ENCODE measurements around the gene EXOSC10.

The EXOSC10 gene

DNA sequence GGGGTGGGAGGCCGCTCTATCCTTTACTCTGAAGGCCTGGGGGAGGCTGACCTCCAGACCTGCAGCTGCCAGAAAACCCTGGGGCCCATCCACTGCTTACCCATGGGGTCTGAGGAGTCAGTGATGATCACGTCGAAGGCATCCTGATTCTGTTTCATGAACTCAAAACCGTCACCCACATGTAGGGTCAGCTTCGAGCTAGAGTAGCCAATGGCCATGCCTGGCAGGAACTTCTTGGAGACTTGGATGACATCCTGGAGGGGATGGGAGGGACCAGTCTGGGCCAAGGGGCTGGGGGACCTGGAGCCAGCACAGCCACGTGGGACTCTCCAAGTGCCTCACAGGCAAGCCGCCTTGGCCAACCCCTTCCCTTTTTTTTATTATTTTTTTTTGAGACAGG, 43.2 kb downstream of the EXOSC10 start:
- Histone ChIP-seq H2AK5ac (ENCODE audit: low read depth, low read length) (no peak overlapping the region), H2BK15ac (ENCODE audit: low read length) (no peak overlapping the region), H4K91ac (ENCODE audit: low read depth, low read length, poor library complexity) (no peak overlapping the region), H2BK120ac (ENCODE audit: low read depth, low read length) (no peak overlapping the region), H3K4me3 (ENCODE audit: low read length in 2 of 2) (no peak overlapping the region), H3K9ac (ENCODE audit: low read depth, low read length, poor library complexity) (no peak overlapping the region), H3K18ac (ENCODE audit: low read length) (no peak overlapping the region), H3K4me1 (ENCODE audit: control insufficient read depth in 2 of 2, insufficient read depth in 1 of 2, low read depth in 1 of 2, low read length in 2 of 2) (peaks cover 10 to 22% of the 10 kb centered on the region in 2 donors), H3K14ac (ENCODE audit: low read length) (no peak overlapping the region), H2BK12ac (ENCODE audit: low read length) (no peak overlapping the region), H3K27ac (replicated peaks; ENCODE audit: low read length) (no peak overlapping the region), H3K23ac (ENCODE audit: low read depth, low read length, poor library complexity) (no peak overlapping the region), H4K8ac (ENCODE audit: low read depth, low read length) (no peak overlapping the region), H3K27me3 (ENCODE audit: control insufficient read depth in 3 of 3, insufficient read depth in 3 of 3, low read depth in 1 of 3, low read length in 3 of 3) (no peaks in the 10 kb centered on the region), H3K36me3 (replicated peaks in 1 of 2; ENCODE audit: control insufficient read depth in 2 of 2, insufficient read depth in 2 of 2, low read length in 2 of 2) (peaks cover 10 to 46% of the 10 kb centered on the region in 2 donors), H3K79me1 (ENCODE audit: low read depth, low read length) (peaks cover 4% of the 10 kb centered on the region), H2BK5ac (ENCODE audit: low read length) (no peak overlapping the region), H2AFZ (ENCODE audit: low read length) (no peak overlapping the region), H3K4ac (ENCODE audit: low read length) (no peak overlapping the region), H3K9me3 (replicated peaks in 1 of 2; ENCODE audit: control insufficient read depth in 2 of 2, insufficient read depth in 1 of 2, low read depth in 1 of 2, low read length in 2 of 2) (no peaks in the 10 kb centered on the region), H3K4me2 (ENCODE audit: insufficient read depth, low read length, poor library complexity, severe bottlenecking) (no peak overlapping the region)
- DNase-seq (ENCODE audit: low spot score): no peak
- no CpG with 5 or more reads among the region's 7 CpGs for WGBS, 2 donors (ENCODE audit: extremely low coverage in 2 of 2, insufficient read length in 2 of 2, insufficient replicate concordance in 1 of 2)

DNA sequence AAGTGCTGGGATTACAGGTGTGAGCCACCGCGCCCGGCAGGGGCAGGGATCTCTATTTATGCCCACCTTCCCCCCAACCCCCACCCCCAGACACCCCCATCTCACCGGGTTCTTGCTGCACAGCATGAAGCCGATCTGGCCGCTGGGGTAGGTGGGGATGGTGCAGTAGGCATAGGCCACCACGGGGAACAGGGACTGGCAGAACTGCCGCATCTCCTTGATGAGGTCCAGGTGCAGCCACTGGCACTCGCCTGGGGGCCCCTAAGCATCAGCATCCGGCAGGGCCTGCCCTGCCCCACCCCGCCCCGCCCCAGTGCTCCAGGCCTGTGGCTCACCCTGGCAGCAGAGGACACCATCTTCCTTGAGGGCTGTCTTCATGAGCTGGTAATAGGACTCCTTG, 44.0 kb downstream of the EXOSC10 start:
- Histone ChIP-seq H3K4ac (ENCODE audit: low read length) (no peak overlapping the region), H3K27me3 (ENCODE audit: control insufficient read depth in 3 of 3, insufficient read depth in 3 of 3, low read depth in 1 of 3, low read length in 3 of 3) (no peaks in the 10 kb centered on the region), H3K14ac (ENCODE audit: low read length) (no peak overlapping the region), H2BK5ac (ENCODE audit: low read length) (no peak overlapping the region), H2BK12ac (ENCODE audit: low read length) (no peak overlapping the region), H3K9ac (ENCODE audit: low read depth, low read length, poor library complexity) (no peak overlapping the region), H2AFZ (ENCODE audit: low read length) (no peak overlapping the region), H3K4me1 (ENCODE audit: control insufficient read depth in 2 of 2, insufficient read depth in 1 of 2, low read depth in 1 of 2, low read length in 2 of 2) (peaks cover 7 to 19% of the 10 kb centered on the region in 2 donors), H4K8ac (ENCODE audit: low read depth, low read length) (no peak overlapping the region), H2BK15ac (ENCODE audit: low read length) (no peak overlapping the region), H3K36me3 (replicated peaks in 1 of 2; ENCODE audit: control insufficient read depth in 2 of 2, insufficient read depth in 2 of 2, low read length in 2 of 2) (peaks cover 10 to 46% of the 10 kb centered on the region in 2 donors), H3K4me3 (ENCODE audit: low read length in 2 of 2) (no peak overlapping the region), H2BK120ac (ENCODE audit: low read depth, low read length) (no peak overlapping the region), H3K79me1 (ENCODE audit: low read depth, low read length) (peaks cover 4% of the 10 kb centered on the region), H2AK5ac (ENCODE audit: low read depth, low read length) (no peak overlapping the region), H3K9me3 (replicated peaks in 1 of 2; ENCODE audit: control insufficient read depth in 2 of 2, insufficient read depth in 1 of 2, low read depth in 1 of 2, low read length in 2 of 2) (no peaks in the 10 kb centered on the region), H3K18ac (ENCODE audit: low read length) (no peak overlapping the region), H3K27ac (replicated peaks; ENCODE audit: low read length) (no peak overlapping the region), H4K91ac (ENCODE audit: low read depth, low read length, poor library complexity) (no peak overlapping the region), H3K4me2 (ENCODE audit: insufficient read depth, low read length, poor library complexity, severe bottlenecking) (no peak overlapping the region), H3K23ac (ENCODE audit: low read depth, low read length, poor library complexity) (no peak overlapping the region)
- WGBS, 2 donors (ENCODE audit: extremely low coverage in 2 of 2, insufficient read length in 2 of 2, insufficient replicate concordance in 1 of 2): no CpG with 5 or more reads among the region's 12 CpGs
- DNase-seq (ENCODE audit: low spot score): no peak

- Histone ChIP-seq H4K91ac (ENCODE audit: low read depth, low read length, poor library complexity) (no peak overlapping the region), H3K27ac (replicated peaks; ENCODE audit: low read length) (no peak overlapping the region), H3K36me3 (replicated peaks in 1 of 2; ENCODE audit: control insufficient read depth in 2 of 2, insufficient read depth in 2 of 2, low read length in 2 of 2) (peaks cover 10 to 46% of the 10 kb centered on the region in 2 donors), H3K79me1 (ENCODE audit: low read depth, low read length) (peaks cover 3% of the 10 kb centered on the region), H3K27me3 (ENCODE audit: control insufficient read depth in 3 of 3, insufficient read depth in 3 of 3, low read depth in 1 of 3, low read length in 3 of 3) (no peaks in the 10 kb centered on the region), H2AK5ac (ENCODE audit: low read depth, low read length) (no peak overlapping the region), H3K18ac (ENCODE audit: low read length) (no peak overlapping the region), H2BK12ac (ENCODE audit: low read length) (no peak overlapping the region), H3K23ac (ENCODE audit: low read depth, low read length, poor library complexity) (no peak overlapping the region), H2AFZ (ENCODE audit: low read length) (no peak overlapping the region), H3K4ac (ENCODE audit: low read length) (no peak overlapping the region), H2BK5ac (ENCODE audit: low read length) (no peak overlapping the region), H3K4me1 (ENCODE audit: control insufficient read depth in 2 of 2, insufficient read depth in 1 of 2, low read depth in 1 of 2, low read length in 2 of 2) (peaks cover 7 to 19% of the 10 kb centered on the region in 2 donors), H3K9ac (ENCODE audit: low read depth, low read length, poor library complexity) (no peak overlapping the region), H3K4me3 (ENCODE audit: low read length in 2 of 2) (no peak overlapping the region), H4K8ac (ENCODE audit: low read depth, low read length) (no peak overlapping the region), H3K9me3 (replicated peaks in 1 of 2; ENCODE audit: control insufficient read depth in 2 of 2, insufficient read depth in 1 of 2, low read depth in 1 of 2, low read length in 2 of 2) (no peaks in the 10 kb centered on the region), H2BK15ac (ENCODE audit: low read length) (no peak overlapping the region), H2BK120ac (ENCODE audit: low read depth, low read length) (no peak overlapping the region), H3K4me2 (ENCODE audit: insufficient read depth, low read length, poor library complexity, severe bottlenecking) (no peak overlapping the region), H3K14ac (ENCODE audit: low read length) (no peak overlapping the region)
- DNase-seq (ENCODE audit: low spot score): no peak
- WGBS, 2 donors (ENCODE audit: extremely low coverage in 2 of 2, insufficient read length in 2 of 2, insufficient replicate concordance in 1 of 2): no CpG with 5 or more reads among the region's 22 CpGs
These were observed 45.0 kb downstream of the EXOSC10 start for GRCh38 chr1:11054666-11055065.

DNA sequence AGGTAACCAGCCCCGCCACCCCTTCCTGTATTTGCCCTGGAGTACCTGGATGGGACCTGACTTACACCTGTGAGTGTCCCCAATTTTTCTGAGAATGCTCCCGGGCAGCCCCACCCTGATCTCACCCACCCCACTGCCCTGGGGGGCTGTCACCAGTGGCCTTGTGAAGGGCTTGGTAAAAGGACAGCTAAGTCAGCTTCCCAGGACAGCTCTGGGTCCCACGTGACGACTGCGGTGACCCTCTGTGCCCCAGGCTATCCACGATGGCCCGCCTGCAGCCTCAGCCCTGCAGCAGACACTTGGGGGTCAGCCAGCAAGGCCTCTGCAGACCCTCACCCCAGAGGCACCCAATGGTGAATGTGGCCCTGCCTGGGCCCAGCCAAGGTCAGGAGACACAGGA, 45.5 kb downstream of the EXOSC10 start:
- no peak overlapping the region for H3K27ac ChIP-seq (replicated peaks; ENCODE audit: low read length)
- no peak overlapping the region for H3K4me2 ChIP-seq (ENCODE audit: insufficient read depth, low read length, poor library complexity, severe bottlenecking)
- H3K36me3 ChIP-seq (replicated peaks in 1 of 2; ENCODE audit: control insufficient read depth in 2 of 2, insufficient read depth in 2 of 2, low read length in 2 of 2): peaks cover 10 to 46% of the 10 kb centered on the region in 2 donors
- no peak overlapping the region for H2BK15ac ChIP-seq (ENCODE audit: low read length)
- H2BK120ac ChIP-seq (ENCODE audit: low read depth, low read length): no peak overlapping the region
- no peak overlapping the region for H4K91ac ChIP-seq (ENCODE audit: low read depth, low read length, poor library complexity)
- H2AFZ ChIP-seq (ENCODE audit: low read length): no peak overlapping the region
- H2BK5ac ChIP-seq (ENCODE audit: low read length): no peak overlapping the region
- H2BK12ac ChIP-seq (ENCODE audit: low read length): no peak overlapping the region
- H3K4ac ChIP-seq (ENCODE audit: low read length): no peak overlapping the region
- peaks cover 7 to 19% of the 10 kb centered on the region in 2 donors for H3K4me1 ChIP-seq (ENCODE audit: control insufficient read depth in 2 of 2, insufficient read depth in 1 of 2, low read depth in 1 of 2, low read length in 2 of 2)
- H3K4me3 ChIP-seq (ENCODE audit: low read length in 2 of 2): no peak overlapping the region
- H2AK5ac ChIP-seq (ENCODE audit: low read depth, low read length): no peak overlapping the region
- no peaks in the 10 kb centered on the region for H3K27me3 ChIP-seq (ENCODE audit: control insufficient read depth in 3 of 3, insufficient read depth in 3 of 3, low read depth in 1 of 3, low read length in 3 of 3)
- WGBS, 2 donors (ENCODE audit: extremely low coverage in 2 of 2, insufficient read length in 2 of 2, insufficient replicate concordance in 1 of 2): no CpG with 5 or more reads among the region's 7 CpGs
- H3K14ac ChIP-seq (ENCODE audit: low read length): no peak overlapping the region
- no peak for DNase-seq (ENCODE audit: low spot score)
- no peak overlapping the region for H3K9ac ChIP-seq (ENCODE audit: low read depth, low read length, poor library complexity)
- peak overlapping the region; percentile 92 for H4K8ac ChIP-seq (ENCODE audit: low read depth, low read length)
- H3K9me3 ChIP-seq (replicated peaks in 1 of 2; ENCODE audit: control insufficient read depth in 2 of 2, insufficient read depth in 1 of 2, low read depth in 1 of 2, low read length in 2 of 2): no peaks in the 10 kb centered on the region
- H3K79me1 ChIP-seq (ENCODE audit: low read depth, low read length): no peaks in the 10 kb centered on the region
- H3K18ac ChIP-seq (ENCODE audit: low read length): no peak overlapping the region
- no peak overlapping the region for H3K23ac ChIP-seq (ENCODE audit: low read depth, low read length, poor library complexity)
